ENCODE data around the gene CRYGC. TPM values are rescaled to one million over a fixed set of nuclear protein-coding genes. Genes with fewer than 3 reads are reported as not detected.

CRYGC gene
- polyA plus RNA-seq, 3 donors, result not detected

DNA sequence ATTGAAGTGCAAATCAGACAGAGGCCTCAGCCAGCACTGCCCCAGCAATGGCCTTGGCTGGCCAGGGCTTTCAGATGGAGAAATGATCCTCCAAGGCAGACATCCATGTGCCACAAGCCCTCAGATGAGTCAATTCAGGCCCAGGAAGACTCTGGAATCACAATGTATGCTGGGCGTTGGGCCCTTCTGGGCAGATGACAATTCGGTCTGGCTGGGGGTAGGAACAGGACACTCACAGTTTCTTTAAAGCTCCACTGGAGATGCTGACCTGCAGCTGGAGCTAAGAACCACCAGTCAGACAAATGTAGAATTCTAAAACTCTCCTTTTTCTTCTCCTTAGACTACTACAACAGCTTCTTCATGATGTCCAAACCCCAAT is 7.1 kb upstream of the CRYGC start:
- Mint-ChIP-seq H3K27ac (no peak overlapping the region), H3K9me3 (peaks cover 4 to 32% (median 19%) of the 10 kb centered on the region in 7 donors), H3K27me3 (ENCODE audit: low read depth in 3 of 3) (peaks cover 0 to 3% (median 0%) of the 10 kb centered on the region in 3 donors), H3K4me3 (no peak overlapping the region), H3K4me1 (peaks cover 7% of the 10 kb centered on the region), H3K36me3 (no peaks in the 10 kb centered on the region)
- TF ChIP-seq, protein P1, sequence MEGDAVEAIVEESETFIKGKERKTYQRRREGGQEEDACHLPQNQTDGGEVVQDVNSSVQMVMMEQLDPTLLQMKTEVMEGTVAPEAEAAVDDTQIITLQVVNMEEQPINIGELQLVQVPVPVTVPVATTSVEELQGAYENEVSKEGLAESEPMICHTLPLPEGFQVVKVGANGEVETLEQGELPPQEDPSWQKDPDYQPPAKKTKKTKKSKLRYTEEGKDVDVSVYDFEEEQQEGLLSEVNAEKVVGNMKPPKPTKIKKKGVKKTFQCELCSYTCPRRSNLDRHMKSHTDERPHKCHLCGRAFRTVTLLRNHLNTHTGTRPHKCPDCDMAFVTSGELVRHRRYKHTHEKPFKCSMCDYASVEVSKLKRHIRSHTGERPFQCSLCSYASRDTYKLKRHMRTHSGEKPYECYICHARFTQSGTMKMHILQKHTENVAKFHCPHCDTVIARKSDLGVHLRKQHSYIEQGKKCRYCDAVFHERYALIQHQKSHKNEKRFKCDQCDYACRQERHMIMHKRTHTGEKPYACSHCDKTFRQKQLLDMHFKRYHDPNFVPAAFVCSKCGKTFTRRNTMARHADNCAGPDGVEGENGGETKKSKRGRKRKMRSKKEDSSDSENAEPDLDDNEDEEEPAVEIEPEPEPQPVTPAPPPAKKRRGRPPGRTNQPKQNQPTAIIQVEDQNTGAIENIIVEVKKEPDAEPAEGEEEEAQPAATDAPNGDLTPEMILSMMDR (IDR thresholded peaks at IDR 0.05), result no peak
- Histone ChIP-seq H2AFZ (ENCODE audit: insufficient read depth, low read depth, low read length, poor library complexity, severe bottlenecking) (no peak overlapping the region), H4K20me1 (ENCODE audit: insufficient read depth, low read length) (no peaks in the 10 kb centered on the region), H3K36me3 (replicated peaks in 1 of 2; ENCODE audit: control insufficient read depth in 1 of 2, insufficient read depth in 2 of 2, low read length in 2 of 2) (no peaks in the 10 kb centered on the region), H3K4me1 (ENCODE audit: control insufficient read depth in 1 of 2, insufficient read depth in 2 of 2, low read length in 2 of 2) (peaks cover 5 to 6% of the 10 kb centered on the region in 2 donors), H3K9ac (ENCODE audit: insufficient read depth, low read length, poor library complexity, severe bottlenecking) (no peak overlapping the region), H3K79me2 (ENCODE audit: insufficient read depth, low read length) (no peaks in the 10 kb centered on the region), H3K4me3 (replicated peaks in 1 of 3; ENCODE audit: low read depth in 2 of 3, low read length in 3 of 3) (no peak overlapping the region), H3K27me3 (ENCODE audit: control insufficient read depth in 2 of 2, insufficient read depth in 2 of 2, low read length in 2 of 2) (no peaks in the 10 kb centered on the region), H3K27ac (ENCODE audit: low read depth in 1 of 2, low read length in 2 of 2) (no peak overlapping the region), H3K9me3 (replicated peaks in 1 of 2; ENCODE audit: control insufficient read depth in 1 of 2, insufficient read depth in 1 of 2, low read length in 2 of 2) (peaks cover 0 to 21% of the 10 kb centered on the region in 2 donors), H3K4me2 (replicated peaks; ENCODE audit: extremely low read depth, low read length, poor library complexity, severe bottlenecking) (no peak overlapping the region)
- 93% methylated on average over 2 of the region's 2 CpGs for WGBS (ENCODE audit: insufficient coverage)
- intact Hi-C loops (cut with micrococcal nuclease), result no loop called here
- DNase-seq, result no peak

DNA sequence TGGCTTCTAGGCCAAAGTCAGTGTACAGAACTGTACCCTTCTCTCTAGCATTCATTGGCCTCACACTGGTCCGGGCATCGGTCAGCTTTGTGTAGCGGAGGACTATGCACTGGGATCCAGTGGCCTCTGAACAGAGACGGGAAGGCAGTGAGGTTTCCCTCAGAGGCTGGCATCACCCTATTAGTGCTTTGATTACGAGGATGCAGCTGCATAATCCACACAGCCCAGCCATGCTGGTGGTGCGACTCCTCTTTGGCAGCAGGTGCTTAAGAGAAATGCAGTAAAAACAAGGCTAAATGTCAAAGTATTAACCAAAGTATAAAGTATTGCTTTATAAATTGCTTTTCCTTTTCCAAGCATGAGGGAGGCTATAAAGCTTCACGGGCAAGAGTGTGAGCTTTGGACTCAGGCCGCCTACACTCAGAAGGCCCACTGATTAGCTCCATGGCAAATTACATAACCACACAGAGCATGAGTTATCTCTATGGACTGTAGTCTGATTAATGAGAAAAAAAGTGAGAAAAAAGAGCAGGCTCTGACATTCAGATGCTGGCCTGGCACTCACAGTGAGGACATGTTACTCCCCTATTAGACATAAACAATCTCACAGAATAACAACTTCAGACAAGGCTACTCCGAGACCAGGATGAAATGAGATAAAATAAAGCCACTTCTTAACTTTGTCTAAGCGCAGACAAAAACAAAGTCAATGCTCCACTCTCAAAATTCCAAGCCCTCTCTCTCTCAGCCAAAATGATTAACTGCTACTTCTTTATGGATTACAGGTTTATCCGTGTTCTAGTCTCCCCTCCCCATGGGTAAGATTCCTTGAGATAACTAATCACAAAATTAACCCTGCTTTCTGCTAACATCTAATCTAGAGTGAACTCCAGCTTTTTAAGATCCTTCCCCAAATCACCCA is 6.4 kb upstream of the CRYGC start:
- intact Hi-C loops (cut with micrococcal nuclease), result no loop called here
- peaks cover 4 to 32% (median 19%) of the 10 kb centered on the region in 7 donors for H3K9me3 Mint-ChIP-seq
- no peak overlapping the region for H3K4me2 ChIP-seq (replicated peaks; ENCODE audit: extremely low read depth, low read length, poor library complexity, severe bottlenecking)
- DNase-seq, result no peak
- H3K4me3 ChIP-seq (replicated peaks in 1 of 3; ENCODE audit: low read depth in 2 of 3, low read length in 3 of 3), result no peak overlapping the region
- H3K4me1 ChIP-seq (ENCODE audit: control insufficient read depth in 1 of 2, insufficient read depth in 2 of 2, low read length in 2 of 2), result peaks cover 5 to 6% of the 10 kb centered on the region in 2 donors
- H3K27me3 ChIP-seq (ENCODE audit: control insufficient read depth in 2 of 2, insufficient read depth in 2 of 2, low read length in 2 of 2), result no peaks in the 10 kb centered on the region
- peaks cover 7% of the 10 kb centered on the region for H3K4me1 Mint-ChIP-seq
- no peaks in the 10 kb centered on the region for H3K79me2 ChIP-seq (ENCODE audit: insufficient read depth, low read length)
- no peak overlapping the region for H3K4me3 Mint-ChIP-seq
- WGBS (ENCODE audit: insufficient coverage), result 90% methylated on average over 6 of the region's 11 CpGs
- no peak overlapping the region for H3K27ac ChIP-seq (ENCODE audit: low read depth in 1 of 2, low read length in 2 of 2)
- H3K27ac Mint-ChIP-seq, result no peak overlapping the region
- H3K9me3 ChIP-seq (replicated peaks in 1 of 2; ENCODE audit: control insufficient read depth in 1 of 2, insufficient read depth in 1 of 2, low read length in 2 of 2), result peaks cover 0 to 21% of the 10 kb centered on the region in 2 donors
- no peak overlapping the region for H3K9ac ChIP-seq (ENCODE audit: insufficient read depth, low read length, poor library complexity, severe bottlenecking)
- H3K36me3 ChIP-seq (replicated peaks in 1 of 2; ENCODE audit: control insufficient read depth in 1 of 2, insufficient read depth in 2 of 2, low read length in 2 of 2), result no peaks in the 10 kb centered on the region
- H2AFZ ChIP-seq (ENCODE audit: insufficient read depth, low read depth, low read length, poor library complexity, severe bottlenecking), result no peak overlapping the region
- peaks cover 0 to 3% (median 0%) of the 10 kb centered on the region in 3 donors for H3K27me3 Mint-ChIP-seq (ENCODE audit: low read depth in 3 of 3)
- H4K20me1 ChIP-seq (ENCODE audit: insufficient read depth, low read length), result no peaks in the 10 kb centered on the region
- no peaks in the 10 kb centered on the region for H3K36me3 Mint-ChIP-seq
- TF ChIP-seq, protein P1 (IDR thresholded peaks at IDR 0.05), result no peak
